A172 (cell line): Measurements from ENCODE around the gene LAMA3. TPM values are rescaled to one million over a fixed set of nuclear protein-coding genes. Genes with fewer than 3 reads are reported as not detected.

Experiments used
- DNase-seq: peaks from one replicate; pipeline ENCODE4 v3.0.0-alpha.2; 2015; ENCODE audit warnings: low spot score
- total RNA-seq: library from RNA; depleted of rRNA; stranded (reverse); fragments of >200 nt; shearing (Covaris generic); gene quantifications from 2 replicates; pipeline ENCODE4 v1.2.3, GENCODE V29; 2014

Gene LAMA3
- total RNA-seq, 1 experiment from 2014 or later = 2.7 TPM

DNA sequence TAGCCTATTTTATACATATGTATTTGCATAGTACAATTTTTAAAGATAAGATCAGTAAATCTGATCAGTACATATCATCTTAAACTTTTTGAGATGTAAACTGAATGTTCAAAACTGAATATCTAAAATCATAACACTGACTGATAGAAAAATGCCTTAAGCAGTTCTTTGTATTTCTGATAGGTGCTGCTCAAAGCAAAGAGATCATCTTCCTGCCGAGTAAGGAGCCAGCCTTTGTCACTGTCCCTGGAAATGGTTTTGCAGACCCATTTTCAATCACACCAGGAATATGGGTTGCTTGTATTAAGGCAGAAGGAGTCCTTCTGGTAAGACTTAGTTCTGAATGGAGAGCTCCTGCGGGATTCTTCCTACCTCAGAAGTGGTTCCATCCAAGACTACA is 135.0 kb downstream of the LAMA3 start:
- DNase-seq = no peak

- DNase-seq = no peak
These were observed 135.4 kb downstream of the LAMA3 start for GRCh38 chr18:23824669-23825068.

DNA sequence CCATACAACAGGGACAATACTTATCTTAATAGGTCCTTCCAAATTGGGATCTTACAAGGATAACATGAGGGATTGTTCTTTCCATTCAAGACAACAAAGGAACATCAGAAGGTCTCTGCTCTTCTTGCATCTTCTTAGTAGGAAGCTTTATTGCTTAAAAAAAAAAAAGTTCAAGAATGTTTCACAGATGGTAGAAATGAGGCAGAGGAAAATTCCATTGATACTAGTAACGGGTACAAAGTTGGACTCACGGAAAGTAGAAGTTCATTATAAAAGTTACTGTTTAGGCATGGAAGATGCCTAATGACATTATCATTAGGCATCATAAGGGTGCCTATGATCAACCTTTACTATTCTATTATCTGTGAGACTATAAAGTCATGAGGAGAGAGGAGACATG is 136.2 kb downstream of the LAMA3 start:
- no peak for DNase-seq

DNA sequence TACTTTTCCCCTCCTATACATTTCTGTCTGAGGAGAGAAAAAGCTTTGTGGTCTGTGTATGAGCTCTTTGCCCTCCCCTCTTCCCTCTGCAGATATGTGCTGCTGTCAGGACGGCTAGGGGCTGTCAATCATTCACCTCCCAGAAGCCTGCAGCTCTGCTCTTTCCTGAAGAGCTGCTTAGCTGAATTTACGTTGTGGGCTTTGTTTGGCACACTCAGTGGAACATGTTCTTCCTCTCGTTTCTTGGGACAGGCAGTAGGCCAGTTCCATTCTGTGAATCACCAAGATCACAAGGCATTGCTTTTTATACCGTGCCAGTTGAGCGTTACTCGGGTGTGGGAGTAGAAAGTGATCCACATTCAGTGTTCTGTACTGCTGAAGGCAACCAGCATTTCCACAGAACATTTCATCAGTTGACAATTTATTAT is 136.7 kb downstream of the LAMA3 start:
- no peak for DNase-seq

- no peak for DNase-seq
These were observed 137.8 kb downstream of the LAMA3 start for GRCh38 chr18:23826850-23827620.

- DNase-seq = no peak
These were observed 138.4 kb downstream of the LAMA3 start for GRCh38 chr18:23827681-23828080.

GRCh38 chr18:23828426-23828825 is 139.2 kb downstream of the LAMA3 start:
- DNase-seq = peak; percentile 89

GRCh38 chr18:23832911-23833310 is 143.7 kb downstream of the LAMA3 start:
- DNase-seq = no peak

GRCh38 chr18:23833714-23834113 is 144.5 kb downstream of the LAMA3 start:
- no peak for DNase-seq

GRCh38 chr18:23835091-23835490 is 145.8 kb downstream of the LAMA3 start:
- DNase-seq = no peak

GRCh38 chr18:23835506-23835905 is 146.3 kb downstream of the LAMA3 start:
- DNase-seq = no peak

- peak; percentile 80 for DNase-seq
These were observed 148.3 kb downstream of the LAMA3 start for GRCh38 chr18:23837591-23837990.

GRCh38 chr18:23838233-23838632 is 149.0 kb downstream of the LAMA3 start:
- DNase-seq = no peak

DNA sequence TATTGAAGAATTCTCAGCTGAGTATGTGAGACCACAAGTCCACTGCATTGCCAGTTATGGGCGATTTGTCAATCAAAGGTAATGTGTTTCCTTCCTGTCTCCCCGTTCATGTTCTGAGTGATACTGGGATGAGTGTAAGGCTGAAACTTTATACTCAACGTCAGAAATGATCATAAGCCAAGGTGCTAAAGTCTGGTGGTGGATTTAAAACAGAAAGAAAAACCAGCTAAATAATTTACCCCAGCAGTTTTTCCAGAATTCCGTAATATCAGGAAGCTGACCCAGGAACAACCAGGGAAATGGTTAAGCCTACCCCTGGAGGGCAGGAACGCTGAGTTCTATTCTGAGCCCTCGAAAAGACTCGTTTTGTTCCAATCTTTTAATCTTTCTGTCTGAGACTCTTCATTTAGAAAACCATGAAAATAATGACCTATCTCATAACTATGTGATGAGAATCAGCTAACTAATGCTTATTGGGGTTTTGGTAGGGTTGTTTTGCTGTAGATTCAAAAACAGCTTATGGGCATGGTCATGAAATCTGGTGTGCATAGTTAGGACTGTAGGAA is 149.6 kb downstream of the LAMA3 start:
- DNase-seq = no peak

- no peak for DNase-seq
These were observed 153.1 kb downstream of the LAMA3 start for GRCh38 chr18:23842305-23842704.

GRCh38 chr18:23844991-23845680 is 155.9 kb downstream of the LAMA3 start:
- DNase-seq = peak; percentile 79

DNA sequence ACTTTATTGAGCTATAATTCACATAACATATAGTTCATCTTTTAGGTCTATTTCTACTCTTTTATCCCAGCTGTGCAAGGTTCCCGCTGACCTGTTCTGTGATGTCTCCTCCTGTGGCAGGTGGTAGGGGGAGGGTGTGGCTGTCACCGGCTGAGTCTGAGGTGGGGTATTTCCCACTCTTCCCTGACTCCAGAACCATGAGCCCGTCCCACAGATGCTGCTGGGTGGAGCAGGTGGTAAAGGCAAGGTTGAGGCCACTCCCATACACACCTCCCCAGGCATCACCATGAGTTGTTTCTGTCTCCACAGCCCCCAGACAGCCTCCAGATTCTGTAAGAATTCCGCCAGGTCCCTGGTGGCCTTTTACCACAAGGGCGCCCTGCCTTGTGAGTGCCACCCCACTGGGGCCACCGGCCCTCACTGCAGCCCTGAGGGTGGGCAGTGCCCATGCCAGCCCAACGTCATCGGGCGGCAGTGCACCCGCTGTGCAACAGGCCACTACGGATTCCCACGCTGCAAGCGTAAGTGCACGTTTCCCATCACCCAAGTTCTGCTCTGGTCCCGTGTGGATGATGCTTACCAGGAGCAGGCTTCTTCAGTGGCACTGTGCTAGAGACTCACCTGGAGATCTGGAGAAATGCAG is 156.9 kb downstream of the LAMA3 start:
- DNase-seq = no peak

DNA sequence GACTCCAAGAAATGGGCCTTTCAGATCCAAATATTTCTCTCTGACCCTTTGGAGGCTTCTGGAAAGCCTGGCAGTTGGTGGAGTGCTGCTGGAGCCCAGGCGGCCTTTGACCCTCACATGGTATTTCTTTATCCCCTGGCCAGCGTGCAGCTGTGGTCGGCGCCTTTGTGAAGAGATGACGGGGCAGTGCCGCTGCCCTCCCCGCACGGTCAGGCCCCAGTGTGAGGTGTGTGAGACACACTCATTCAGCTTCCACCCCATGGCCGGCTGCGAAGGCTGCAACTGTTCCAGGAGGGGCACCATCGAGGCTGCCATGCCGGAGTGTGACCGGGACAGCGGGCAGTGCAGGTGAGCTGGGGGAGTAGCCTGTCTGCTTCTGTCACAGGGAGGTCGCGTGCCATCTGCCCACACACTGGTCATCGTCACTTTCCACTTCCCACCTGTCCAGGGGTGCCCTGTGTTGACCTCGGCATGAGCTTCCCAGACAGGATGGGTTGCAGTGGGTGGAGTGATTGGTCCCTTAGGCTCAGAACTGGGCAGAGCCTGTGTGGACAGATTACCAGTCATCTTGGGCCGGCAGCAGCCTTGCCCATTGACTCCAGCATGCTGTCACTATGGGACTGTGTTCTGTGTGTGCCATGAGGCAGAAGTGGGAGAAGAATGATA is 158.2 kb downstream of the LAMA3 start:
- DNase-seq = no peak

DNA sequence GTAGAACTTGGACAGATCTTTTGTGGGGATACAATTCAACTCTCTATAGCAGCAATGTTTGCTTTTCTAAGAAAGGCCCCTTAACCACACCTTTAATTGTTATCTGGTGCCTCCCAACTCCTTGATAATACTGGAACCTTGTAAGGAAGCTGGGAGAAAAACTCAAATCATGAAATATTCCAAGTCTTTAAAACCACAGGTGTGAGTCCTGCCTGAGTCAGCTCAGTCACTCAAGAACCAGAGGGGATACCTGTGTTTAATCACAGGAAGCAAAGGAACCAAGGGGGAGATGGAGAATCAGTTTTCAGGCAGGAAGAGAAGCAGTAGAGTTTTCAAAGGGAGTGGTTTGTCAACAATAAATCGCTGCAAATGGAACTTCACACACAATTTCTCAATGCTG is 159.9 kb downstream of the LAMA3 start:
- no peak for DNase-seq

DNA sequence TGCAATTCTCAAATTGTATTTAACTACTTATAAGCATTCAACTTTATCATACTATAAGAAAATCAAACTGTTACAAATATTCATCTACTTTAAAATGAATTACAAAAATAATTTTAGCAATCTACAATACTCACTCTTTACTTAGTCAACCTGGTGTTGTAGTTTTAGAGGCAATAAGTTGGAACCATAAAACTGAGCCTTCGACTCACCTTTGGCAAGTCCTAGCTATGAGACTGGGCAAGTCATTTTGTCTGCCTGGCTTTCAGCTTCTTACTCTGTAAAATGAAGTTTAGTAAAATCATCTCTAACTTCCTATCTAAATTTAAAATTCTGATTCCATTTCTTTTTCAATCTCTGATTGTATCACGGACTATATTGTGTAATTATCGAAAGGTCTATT is 161.0 kb downstream of the LAMA3 start:
- DNase-seq = no peak

DNA sequence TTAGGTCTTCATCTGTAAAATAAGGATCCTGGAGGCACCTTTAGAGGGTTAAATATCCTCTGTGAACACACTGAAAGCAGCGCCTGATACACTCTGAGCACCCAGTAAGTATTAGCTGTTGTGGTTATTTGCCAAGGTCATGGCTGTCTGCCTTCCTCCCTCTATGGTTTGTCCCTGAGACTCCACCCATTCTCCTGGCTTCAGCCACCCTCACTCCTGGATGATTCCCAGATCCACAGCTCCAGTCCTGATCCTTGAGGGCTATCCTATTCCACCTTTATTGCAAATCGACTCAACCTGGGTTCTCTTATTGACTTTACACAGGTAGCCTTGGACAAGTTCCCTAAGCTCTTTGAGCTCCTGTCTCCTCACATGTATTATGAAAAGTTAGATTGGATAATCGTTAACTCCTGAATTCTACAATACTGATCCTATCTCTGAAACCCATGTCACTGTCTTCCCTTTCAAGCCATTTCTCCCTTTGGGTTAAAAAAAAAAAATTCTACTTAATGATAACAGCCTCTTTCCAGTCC is 162.3 kb downstream of the LAMA3 start:
- no peak for DNase-seq
